HL-60 (cell line): ENCODE results near the gene AFAP1.

Source experiments
- DNase-seq, 2 experiments: peaks; one replicate each; pipeline ENCODE4 v3.0.0-alpha.2; 2010 to 2020; ENCODE audit warnings: low read depth in 1 of 2, low spot score in 1 of 2
- H3K27ac ChIP-seq: fragments of 250-450 bp; sonication (Bioruptor Pico); replicated peaks from 2 replicates; pipeline ENCODE4 v1.5.1; 2020; ENCODE audit warnings: mild to moderate bottlenecking, moderate library complexity
- H3K27me3 ChIP-seq: fragments of 250-450 bp; sonication (Bioruptor Pico); 2 replicates; pipeline ENCODE4 v1.5.1; 2021; ENCODE audit warnings: mild to moderate bottlenecking, moderate library complexity; ENCODE audit not compliant: insufficient read depth, poor library complexity, severe bottlenecking
- H3K4me3 ChIP-seq: replicated peaks from 2 replicates; pipeline ENCODE4 v1.5.1; 2011; ENCODE audit warnings: mild to moderate bottlenecking, control low read depth, low read length; ENCODE audit not compliant: insufficient read depth
- CTCF ChIP-seq: IDR thresholded peaks from one replicate; pipeline ENCODE4 v1.5.1; 2011; ENCODE audit warnings: low read length, control low read depth, inconsistent platforms; ENCODE audit not compliant: insufficient read depth
- GABPA ChIP-seq: IDR thresholded peaks from 2 replicates; pipeline ENCODE4 v1.6.1; 2012; ENCODE audit warnings: low read depth
- POLR2AphosphoS5 ChIP-seq: IDR thresholded peaks from 2 replicates; pipeline ENCODE4 v1.6.1; 2012; ENCODE audit warnings: low read depth
- REST ChIP-seq: IDR thresholded peaks from 2 replicates; pipeline ENCODE4 v1.6.1; 2012; ENCODE audit warnings: low read depth; ENCODE audit not compliant: insufficient replicate concordance
- SPI1 ChIP-seq: IDR thresholded peaks from 2 replicates; pipeline ENCODE4 v1.6.1; 2012; ENCODE audit warnings: low read depth, mild to moderate bottlenecking, borderline replicate concordance

Gene AFAP1

DNA sequence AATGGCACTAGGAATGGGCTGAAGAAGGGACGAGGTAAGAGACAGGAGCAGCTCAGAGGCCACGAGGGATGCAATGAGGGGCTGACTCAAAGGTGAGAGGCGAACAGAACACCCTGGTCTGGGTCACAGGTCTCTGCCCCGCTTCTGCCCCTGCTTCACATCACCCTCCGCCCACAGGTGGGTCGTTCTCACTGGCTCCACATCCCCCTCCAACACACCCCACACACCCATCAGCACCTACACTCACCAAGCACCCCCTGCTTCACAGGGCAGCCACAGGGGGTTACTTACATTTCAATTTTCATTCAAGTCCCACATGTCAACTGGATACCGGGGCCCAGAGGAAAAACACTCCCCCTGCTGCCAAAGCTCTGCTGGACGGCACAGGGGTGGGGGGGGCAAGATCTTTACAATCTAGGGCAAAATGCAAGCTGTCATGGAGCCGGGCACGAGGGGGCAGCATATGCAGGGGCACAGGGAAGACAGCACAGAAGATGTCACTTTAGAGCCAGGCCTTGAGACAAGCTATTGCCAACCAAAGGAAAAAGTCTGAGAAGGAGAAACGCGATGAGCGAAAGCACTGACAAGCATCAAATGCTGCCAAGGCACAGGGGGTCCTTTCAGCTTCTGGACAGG lies 94.0 kb downstream of the AFAP1 start:
- Histone ChIP-seq H3K4me3 (no peak overlapping the region), H3K27me3 (no peaks in the 10 kb centered on the region), H3K27ac (no peak overlapping the region)
- DNase-seq: no peak
- TF ChIP-seq REST: no peak
- TF ChIP-seq CTCF: no peak
- TF ChIP-seq POLR2AphosphoS5: no peak
- TF ChIP-seq GABPA: no peak
- no peak for TF ChIP-seq SPI1

DNA sequence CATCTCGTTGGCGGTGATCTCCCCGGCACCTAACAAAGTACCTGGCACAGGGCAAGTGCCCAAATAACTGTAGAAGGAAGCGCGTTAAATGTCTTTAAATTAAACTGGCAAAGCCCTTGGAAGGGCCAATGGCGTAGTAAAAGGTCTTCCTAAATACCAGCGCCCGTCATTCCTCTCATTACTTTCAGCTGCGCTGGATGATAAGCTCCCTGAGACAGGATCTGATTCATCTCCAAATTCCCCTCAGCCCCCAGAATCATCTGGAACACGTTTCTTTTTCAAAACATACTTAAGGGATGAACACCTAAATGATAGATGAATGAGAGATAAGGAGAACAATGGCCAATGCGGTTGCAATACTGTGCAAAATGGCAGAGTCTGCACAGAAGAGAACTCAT lies 95.1 kb downstream of the AFAP1 start:
- no peak for TF ChIP-seq SPI1
- TF ChIP-seq GABPA: no peak
- no peak for TF ChIP-seq POLR2AphosphoS5
- no peak for TF ChIP-seq REST
- TF ChIP-seq CTCF: no peak
- Histone ChIP-seq H3K27ac (no peak overlapping the region), H3K4me3 (no peak overlapping the region), H3K27me3 (no peaks in the 10 kb centered on the region)
- no peak for DNase-seq

- peak; percentile 1 to 38 for DNase-seq
- H3K27ac ChIP-seq: no peak overlapping the region
- no peak overlapping the region for H3K4me3 ChIP-seq
- H3K27me3 ChIP-seq: no peaks in the 10 kb centered on the region
- TF ChIP-seq REST (no peak), GABPA (no peak), CTCF (peak; percentile 36)
Observed at GRCh38 chr4:7843831-7844593, 95.6 kb downstream of the AFAP1 start.
